Measurements from ENCODE around the gene TMEM86A. TPM values are rescaled to one million over a fixed set of nuclear protein-coding genes. Genes with fewer than 3 reads are reported as not detected.
A peak's percentile ranks its signal among the peaks of the same experiment; 100 is the strongest.

Gene TMEM86A
- total and polyA plus RNA-seq, 2 of the 8 experiments (the other 6 are each of a cell fraction or from before 2014, with no cell fraction given): 1.5 to 1.7 TPM

DNA sequence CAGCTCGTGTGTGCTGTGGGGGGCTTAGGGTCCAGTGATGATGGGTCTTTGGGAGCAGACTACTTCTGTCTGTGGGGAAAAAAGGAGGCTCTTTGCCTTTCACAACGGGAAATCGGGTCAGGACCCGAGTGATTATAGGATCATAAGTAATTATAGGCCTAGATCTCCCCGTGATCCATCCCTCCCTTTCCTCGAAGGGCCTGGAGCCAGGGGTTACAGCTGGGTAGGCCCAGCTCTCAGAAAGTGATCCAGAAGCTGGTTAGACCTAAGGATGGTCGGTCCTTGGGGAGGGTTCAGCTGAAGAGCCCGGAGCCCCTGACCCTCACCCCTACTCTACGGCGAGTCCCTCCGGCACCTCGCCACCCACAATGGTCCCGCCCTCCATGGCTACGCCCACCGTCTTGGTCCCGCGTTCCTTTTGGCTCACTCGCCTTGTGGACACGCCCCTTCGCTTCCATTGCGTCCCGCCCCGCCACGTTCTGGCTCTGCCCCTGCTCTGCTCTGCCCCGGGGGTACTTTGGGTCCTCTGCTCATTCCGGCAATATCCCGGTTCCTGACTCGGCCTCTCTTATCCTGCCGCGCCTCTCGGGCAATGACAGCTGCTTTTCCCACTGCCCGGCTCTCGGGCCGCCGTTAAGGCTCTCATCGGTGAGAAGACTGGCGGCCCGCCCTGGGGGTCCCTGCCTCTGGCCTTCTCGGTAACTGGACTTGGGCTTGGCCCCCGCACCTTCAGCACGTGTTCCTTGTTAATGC lies 22.4 kb downstream of the TMEM86A start (continued):
- TF ChIP-seq POLR2A (IDR thresholded peaks at IDR 0.05; ENCODE audit: control extremely low read depth in 1 of 2, low read depth in 2 of 2, low read length in 2 of 2): peak in 1 of 2 experiments; percentile 56; a peak in 1 of 3 replicates
- TF ChIP-seq TBP (IDR thresholded peaks at IDR 0.05; ENCODE audit: low read depth, low read length): peak; percentile 70; the same call in 1 of the 2 replicates
- peak; percentile 53 for TF ChIP-seq SAP30 (IDR thresholded peaks at IDR 0.05; ENCODE audit: insufficient read depth, insufficient replicate concordance, low read length)
- TF ChIP-seq, protein P1, sequence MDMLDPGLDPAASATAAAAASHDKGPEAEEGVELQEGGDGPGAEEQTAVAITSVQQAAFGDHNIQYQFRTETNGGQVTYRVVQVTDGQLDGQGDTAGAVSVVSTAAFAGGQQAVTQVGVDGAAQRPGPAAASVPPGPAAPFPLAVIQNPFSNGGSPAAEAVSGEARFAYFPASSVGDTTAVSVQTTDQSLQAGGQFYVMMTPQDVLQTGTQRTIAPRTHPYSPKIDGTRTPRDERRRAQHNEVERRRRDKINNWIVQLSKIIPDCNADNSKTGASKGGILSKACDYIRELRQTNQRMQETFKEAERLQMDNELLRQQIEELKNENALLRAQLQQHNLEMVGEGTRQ (IDR thresholded peaks at IDR 0.05; ENCODE audit: low read length): no peak
- TF ChIP-seq EZH2 (IDR thresholded peaks at IDR 0.05; ENCODE audit: low read depth, low read length, severe bottlenecking): peak; percentile 33
- peak; percentile 53 for TF ChIP-seq POLR2AphosphoS5 (IDR thresholded peaks at IDR 0.05; ENCODE audit: low read depth, low read length)
- TF ChIP-seq FOSL1 (IDR thresholded peaks at IDR 0.05; ENCODE audit: insufficient read depth, low read depth, low read length): no peak
- peak; percentile 32; the same call in 1 of the 2 replicates for TF ChIP-seq GTF2F1 (IDR thresholded peaks at IDR 0.05; ENCODE audit: borderline replicate concordance, low read depth, low read length)
- 0 out of 2 replicates have a peak, but pooled peaks have one; percentile 25 for TF ChIP-seq RBBP5 (IDR thresholded peaks at IDR 0.05; ENCODE audit: borderline replicate concordance, low read depth, low read length)
- TF ChIP-seq, protein P2, sequence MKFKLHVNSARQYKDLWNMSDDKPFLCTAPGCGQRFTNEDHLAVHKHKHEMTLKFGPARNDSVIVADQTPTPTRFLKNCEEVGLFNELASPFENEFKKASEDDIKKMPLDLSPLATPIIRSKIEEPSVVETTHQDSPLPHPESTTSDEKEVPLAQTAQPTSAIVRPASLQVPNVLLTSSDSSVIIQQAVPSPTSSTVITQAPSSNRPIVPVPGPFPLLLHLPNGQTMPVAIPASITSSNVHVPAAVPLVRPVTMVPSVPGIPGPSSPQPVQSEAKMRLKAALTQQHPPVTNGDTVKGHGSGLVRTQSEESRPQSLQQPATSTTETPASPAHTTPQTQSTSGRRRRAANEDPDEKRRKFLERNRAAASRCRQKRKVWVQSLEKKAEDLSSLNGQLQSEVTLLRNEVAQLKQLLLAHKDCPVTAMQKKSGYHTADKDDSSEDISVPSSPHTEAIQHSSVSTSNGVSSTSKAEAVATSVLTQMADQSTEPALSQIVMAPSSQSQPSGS (IDR thresholded peaks at IDR 0.05; ENCODE audit: low read length): no peak
